ENCODE results near the gene MRPS33. TPM values are rescaled to one million over a fixed set of nuclear protein-coding genes. Genes with fewer than 3 reads are reported as not detected.

The MRPS33 gene
- total RNA-seq, 2 experiments from 2014 or later: 95.5 to 101 TPM

- DNase-seq: no peak
- Mint-ChIP-seq H3K4me3 (peak overlapping the region; percentile 97), H3K4me1 (ENCODE audit: low read depth) (peaks cover 36% of the 10 kb centered on the region), H3K9me3 (peaks cover 4% of the 10 kb centered on the region), H3K27ac (peak overlapping the region; percentile 100), H3K27me3 (peaks cover 2% of the 10 kb centered on the region), H3K36me3 (ENCODE audit: low read depth) (peaks cover 22% of the 10 kb centered on the region)
- peak; percentile 22 for ATAC-seq
- intact Hi-C loops (cut with micrococcal nuclease): loop anchor here (2.0 kb wide), 1 partner anchor 202 kb away; no protein-coding TSS in a partner anchor
- TF ChIP-seq, protein P1, sequence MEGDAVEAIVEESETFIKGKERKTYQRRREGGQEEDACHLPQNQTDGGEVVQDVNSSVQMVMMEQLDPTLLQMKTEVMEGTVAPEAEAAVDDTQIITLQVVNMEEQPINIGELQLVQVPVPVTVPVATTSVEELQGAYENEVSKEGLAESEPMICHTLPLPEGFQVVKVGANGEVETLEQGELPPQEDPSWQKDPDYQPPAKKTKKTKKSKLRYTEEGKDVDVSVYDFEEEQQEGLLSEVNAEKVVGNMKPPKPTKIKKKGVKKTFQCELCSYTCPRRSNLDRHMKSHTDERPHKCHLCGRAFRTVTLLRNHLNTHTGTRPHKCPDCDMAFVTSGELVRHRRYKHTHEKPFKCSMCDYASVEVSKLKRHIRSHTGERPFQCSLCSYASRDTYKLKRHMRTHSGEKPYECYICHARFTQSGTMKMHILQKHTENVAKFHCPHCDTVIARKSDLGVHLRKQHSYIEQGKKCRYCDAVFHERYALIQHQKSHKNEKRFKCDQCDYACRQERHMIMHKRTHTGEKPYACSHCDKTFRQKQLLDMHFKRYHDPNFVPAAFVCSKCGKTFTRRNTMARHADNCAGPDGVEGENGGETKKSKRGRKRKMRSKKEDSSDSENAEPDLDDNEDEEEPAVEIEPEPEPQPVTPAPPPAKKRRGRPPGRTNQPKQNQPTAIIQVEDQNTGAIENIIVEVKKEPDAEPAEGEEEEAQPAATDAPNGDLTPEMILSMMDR (IDR thresholded peaks at IDR 0.05): no peak
- CTCF ChIA-PET: interaction anchor here (1.0 to 5.9 kb wide), 11 partner anchors 18 to 725 kb away, joined by 3 to 69 read pairs (median 3); partner anchors contain the start of gene SSBP1
- POLR2A ChIA-PET: interaction anchor here (0.6 to 1.6 kb wide), 3 partner anchors 102 to 315 kb away, joined by 3 to 5 read pairs (median 4); no protein-coding TSS in a partner anchor
Measured at GRCh38 chr7:141012696-141013344, 1.9 kb downstream of the MRPS33 start.

- H3K27ac Mint-ChIP-seq: peak overlapping the region; percentile 100
- no peak overlapping the region for H3K4me3 Mint-ChIP-seq
- peaks cover 38% of the 10 kb centered on the region for H3K4me1 Mint-ChIP-seq (ENCODE audit: low read depth)
- peaks cover 27% of the 10 kb centered on the region for H3K36me3 Mint-ChIP-seq (ENCODE audit: low read depth)
- no peaks in the 10 kb centered on the region for H3K27me3 Mint-ChIP-seq
- CTCF ChIA-PET: interaction anchor here (1.1 to 5.9 kb wide), 9 partner anchors 19 to 726 kb away, joined by 3 to 69 read pairs (median 3); partner anchors contain the start of gene SSBP1
- TF ChIP-seq, protein P1 (IDR thresholded peaks at IDR 0.05): peak; percentile 69
- H3K9me3 Mint-ChIP-seq: peaks cover 4% of the 10 kb centered on the region
- DNase-seq (peak; percentile 79), ATAC-seq (peak; percentile 22)
- POLR2A ChIA-PET: no interaction called here
- intact Hi-C loops (cut with micrococcal nuclease): loop anchor here (2.0 kb wide), 1 partner anchor 201 kb away; no protein-coding TSS in a partner anchor
Measured at GRCh38 chr7:141012044-141012685, 2.6 kb downstream of the MRPS33 start.

DNA sequence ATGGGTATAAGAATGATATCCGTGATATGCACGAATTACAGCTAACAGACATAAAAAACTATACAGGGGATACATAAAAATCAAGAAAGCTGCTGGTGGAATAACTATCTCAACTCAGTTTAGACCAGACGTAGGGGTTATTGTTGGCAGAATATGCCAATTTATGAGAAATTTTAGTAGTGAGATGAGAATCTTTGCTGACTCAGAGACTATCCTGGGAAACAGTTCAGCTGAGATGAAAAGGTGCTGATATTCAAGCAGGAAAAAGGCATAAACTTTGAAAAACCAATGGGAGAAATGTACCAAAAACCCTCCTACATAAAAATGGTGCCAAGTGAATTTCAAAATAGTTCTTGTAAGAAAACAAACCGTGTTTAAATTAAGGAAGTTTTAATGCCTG, 3.3 kb downstream of the MRPS33 start:
- intact Hi-C loops (cut with micrococcal nuclease): no loop called here
- Mint-ChIP-seq H3K27me3 (no peaks in the 10 kb centered on the region), H3K27ac (no peak overlapping the region), H3K9me3 (peaks cover 1% of the 10 kb centered on the region), H3K36me3 (ENCODE audit: low read depth) (peaks cover 31% of the 10 kb centered on the region), H3K4me1 (ENCODE audit: low read depth) (peaks cover 43% of the 10 kb centered on the region), H3K4me3 (no peak overlapping the region)
- ATAC-seq (no peak), DNase-seq (no peak)
- POLR2A ChIA-PET: no interaction called here
- TF ChIP-seq, protein P1 (IDR thresholded peaks at IDR 0.05): no peak
- CTCF ChIA-PET: interaction anchor here (1.0 to 5.9 kb wide), 8 partner anchors 20 to 336 kb away, joined by 3 to 69 read pairs (median 3); no protein-coding TSS in a partner anchor

- ChIA-PET POLR2A (interaction anchor here (0.6 kb wide), 1 partner anchor 887 kb away, joined by 3 read pairs; no protein-coding TSS in a partner anchor), CTCF (interaction anchor here (4.0 kb wide), 1 partner anchor 193 kb away, joined by 15 read pairs; no protein-coding TSS in a partner anchor)
- Mint-ChIP-seq H3K27ac (no peak overlapping the region), H3K4me1 (ENCODE audit: low read depth) (peaks cover 14% of the 10 kb centered on the region), H3K4me3 (no peak overlapping the region), H3K27me3 (no peaks in the 10 kb centered on the region), H3K36me3 (ENCODE audit: low read depth) (peaks cover 19% of the 10 kb centered on the region), H3K9me3 (no peaks in the 10 kb centered on the region)
- intact Hi-C loops (cut with micrococcal nuclease): no loop called here
- no peak for ATAC-seq
- TF ChIP-seq, protein P1 (IDR thresholded peaks at IDR 0.05): no peak
- no peak for DNase-seq
Measured at GRCh38 chr7:141003172-141004065, 11.3 kb downstream of the MRPS33 start.

All from activated CD8-positive, alpha-beta T cell treated with anti-CD3 and anti-CD28 coated beads for 36 hours (primary cell).